RWPE2 (cell line): Measurements from ENCODE around the gene GPR150.

Experiments
- ATAC-seq: fragments of 200-7000 bp; cut with Tn5 transposase; 3 replicates; pipeline ENCODE4 v1.9.1; 2021; ENCODE audit warnings: low read depth
- DNase-seq: peaks from one replicate; pipeline ENCODE4 v3.0.0-alpha.2; 2020; ENCODE audit warnings: low spot score
- H3K27ac ChIP-seq: fragments of 450-650 bp; 2 replicates; pipeline ENCODE4 v1.5.1; 2017; ENCODE audit warnings: mild to moderate bottlenecking; ENCODE audit not compliant: poor library complexity, severe bottlenecking
- H3K27me3 ChIP-seq: fragments of 250-450 bp; sonication (Bioruptor Pico); 2 replicates; pipeline ENCODE4 v1.5.1; 2021; ENCODE audit warnings: mild to moderate bottlenecking, moderate library complexity; ENCODE audit not compliant: insufficient read depth, poor library complexity, severe bottlenecking
- H3K36me3 ChIP-seq: fragments of 250-450 bp; sonication (Bioruptor Pico); 2 replicates; pipeline ENCODE4 v1.5.1; 2020; ENCODE audit warnings: low read depth, mild to moderate bottlenecking, moderate library complexity
- H3K4me1 ChIP-seq: fragments of 250-450 bp; sonication (Bioruptor Pico); 2 replicates; pipeline ENCODE4 v1.5.1; 2021; ENCODE audit warnings: mild to moderate bottlenecking, moderate library complexity; ENCODE audit not compliant: insufficient read depth, poor library complexity, severe bottlenecking
- H3K4me3 ChIP-seq: fragments of 250-450 bp; sonication (Bioruptor Pico); 2 replicates; pipeline ENCODE4 v1.5.1; 2021; ENCODE audit warnings: mild to moderate bottlenecking, moderate library complexity; ENCODE audit not compliant: severe bottlenecking
- H3K9me3 ChIP-seq: fragments of 250-450 bp; sonication (Bioruptor Pico); 2 replicates; pipeline ENCODE4 v1.5.1; 2021; ENCODE audit warnings: mild to moderate bottlenecking, moderate library complexity; ENCODE audit not compliant: severe bottlenecking
- CTCF ChIP-seq: fragments of 450-650 bp; IDR thresholded peaks from one replicate; pipeline ENCODE4 v1.5.1; 2017; ENCODE audit warnings: mild to moderate bottlenecking, moderate library complexity; ENCODE audit not compliant: poor library complexity, severe bottlenecking

Gene GPR150

GRCh38 chr5:95654196-95654595, 34.3 kb downstream of the GPR150 start:
- Histone ChIP-seq H3K27me3 (no peaks in the 10 kb centered on the region), H3K27ac (no peak overlapping the region), H3K4me3 (no peak overlapping the region), H3K4me1 (no peaks in the 10 kb centered on the region), H3K9me3 (no peaks in the 10 kb centered on the region), H3K36me3 (no peaks in the 10 kb centered on the region)
- no peak for ATAC-seq
- DNase-seq = no peak
- TF ChIP-seq CTCF = no peak

- TF ChIP-seq CTCF = no peak
- no peaks in the 10 kb centered on the region for H3K36me3 ChIP-seq
- no peak for DNase-seq
- no peaks in the 10 kb centered on the region for H3K27me3 ChIP-seq
- H3K9me3 ChIP-seq = no peaks in the 10 kb centered on the region
- no peak overlapping the region for H3K27ac ChIP-seq
- H3K4me3 ChIP-seq = no peak overlapping the region
- H3K4me1 ChIP-seq = no peaks in the 10 kb centered on the region
- no peak for ATAC-seq
Observed at GRCh38 chr5:95655575-95655974, 35.7 kb downstream of the GPR150 start.

- no peak overlapping the region for H3K4me3 ChIP-seq
- no peaks in the 10 kb centered on the region for H3K9me3 ChIP-seq
- DNase-seq (no peak), ATAC-seq (no peak)
- no peaks in the 10 kb centered on the region for H3K4me1 ChIP-seq
- H3K27me3 ChIP-seq = no peaks in the 10 kb centered on the region
- no peaks in the 10 kb centered on the region for H3K36me3 ChIP-seq
- H3K27ac ChIP-seq = no peak overlapping the region
- TF ChIP-seq CTCF = no peak
Observed at GRCh38 chr5:95660060-95660459, 40.2 kb downstream of the GPR150 start.

- H3K27me3 ChIP-seq = no peaks in the 10 kb centered on the region
- no peak for TF ChIP-seq CTCF
- DNase-seq (no peak), ATAC-seq (no peak)
- no peaks in the 10 kb centered on the region for H3K9me3 ChIP-seq
- no peaks in the 10 kb centered on the region for H3K4me1 ChIP-seq
- no peak overlapping the region for H3K27ac ChIP-seq
- H3K4me3 ChIP-seq = no peak overlapping the region
- no peaks in the 10 kb centered on the region for H3K36me3 ChIP-seq
Observed at GRCh38 chr5:95662946-95663345, 43.1 kb downstream of the GPR150 start.

GRCh38 chr5:95664204-95664786, 44.4 kb downstream of the GPR150 start:
- Histone ChIP-seq H3K9me3 (no peaks in the 10 kb centered on the region), H3K4me1 (peaks cover 8% of the 10 kb centered on the region), H3K27me3 (no peaks in the 10 kb centered on the region), H3K27ac (no peak overlapping the region), H3K36me3 (no peaks in the 10 kb centered on the region), H3K4me3 (no peak overlapping the region)
- TF ChIP-seq CTCF = peak; percentile 99
- ATAC-seq (peak; percentile 36; the same call in 1 of the 3 replicates), DNase-seq (no peak)
